Epithelial cell of prostate (primary cell): ENCODE data around the gene ZNF582.
A peak's percentile ranks its signal among the peaks of the same experiment; 100 is the strongest.

Experiments used
- DNase-seq: peaks from one replicate; pipeline ENCODE4 v3.0.0-alpha.2; 2011; ENCODE audit warnings: low read depth, low spot score
- H3K27ac ChIP-seq: fragments of 450-650 bp; 2 replicates; pipeline ENCODE4 v1.5.1; 2017; ENCODE audit warnings: mild to moderate bottlenecking

The ZNF582 gene

GRCh38 chr19:56393119-56394012 is at the start of gene ZNF582:
ZNF582 (minus strand) TSS chr19:56393534; CDS start chr19:56391752, 1,782 bp downstream.
- DNase-seq, result peak; percentile 89
- peak within 1 kb of the TSS; percentile 71 for H3K27ac ChIP-seq

- H3K27ac ChIP-seq, result no peak overlapping the region
- no peak for DNase-seq
These were observed 48.0 kb upstream of the ZNF582 start for GRCh38 chr19:56441206-56441792.

- H3K27ac ChIP-seq, result no peak overlapping the region
- DNase-seq, result no peak
These were observed 30.6 kb upstream of the ZNF582 start for GRCh38 chr19:56423985-56424353.

GRCh38 chr19:56423276-56423984 is 30.1 kb upstream of the ZNF582 start:
- no peak overlapping the region for H3K27ac ChIP-seq
- DNase-seq, result no peak

- DNase-seq, result no peak
- H3K27ac ChIP-seq, result no peak overlapping the region
These were observed 11.7 kb upstream of the ZNF582 start for GRCh38 chr19:56405062-56405461.

- DNase-seq, result no peak
- H3K27ac ChIP-seq, result no peak overlapping the region
These were observed 11.3 kb upstream of the ZNF582 start for GRCh38 chr19:56404705-56405056.

GRCh38 chr19:56403764-56404704 is 10.7 kb upstream of the ZNF582 start, which contains the start of gene ZNF583:
ZNF583 (plus strand) TSS chr19:56404332; CDS start chr19:56407115, 2,783 bp downstream.
- peak within 1 kb of the TSS; percentile 65 for H3K27ac ChIP-seq
- peak; percentile 76 for DNase-seq

GRCh38 chr19:56403261-56403660 is 9.9 kb upstream of the ZNF582 start:
- no peak for DNase-seq
- peak overlapping the region; percentile 65 for H3K27ac ChIP-seq

GRCh38 chr19:56400485-56400884 is 7.2 kb upstream of the ZNF582 start:
- H3K27ac ChIP-seq, result no peak overlapping the region
- DNase-seq, result no peak

- no peak overlapping the region for H3K27ac ChIP-seq
- no peak for DNase-seq
These were observed 5.5 kb upstream of the ZNF582 start for GRCh38 chr19:56398809-56399208.

- DNase-seq, result peak; percentile 81
- H3K27ac ChIP-seq, result peak overlapping the region; percentile 85
These were observed 9.3 kb downstream of the ZNF582 start for GRCh38 chr19:56383826-56384605.

- no peak overlapping the region for H3K27ac ChIP-seq
- DNase-seq, result no peak
These were observed 16.0 kb downstream of the ZNF582 start for GRCh38 chr19:56377105-56377924.

GRCh38 chr19:56372281-56372680 is 21.1 kb downstream of the ZNF582 start:
- peak overlapping the region; percentile 2 for H3K27ac ChIP-seq
- DNase-seq, result no peak

GRCh38 chr19:56369886-56370676 is 23.3 kb downstream of the ZNF582 start:
- DNase-seq, result no peak
- H3K27ac ChIP-seq, result no peak overlapping the region

GRCh38 chr19:56367829-56368711 is 25.3 kb downstream of the ZNF582 start:
- peak; percentile 84 for DNase-seq
- peak overlapping the region; percentile 77 for H3K27ac ChIP-seq

GRCh38 chr19:56360841-56361240 is 32.5 kb downstream of the ZNF582 start:
- DNase-seq, result no peak
- no peak overlapping the region for H3K27ac ChIP-seq

GRCh38 chr19:56356944-56357343 is 36.4 kb downstream of the ZNF582 start:
- peak; percentile 16 for DNase-seq
- H3K27ac ChIP-seq, result no peak overlapping the region
